Measurements from ENCODE around the gene PISD. TPM values are rescaled to one million over a fixed set of nuclear protein-coding genes. Genes with fewer than 3 reads are reported as not detected.

The PISD gene
- total and polyA plus RNA-seq, 2 of the 8 experiments (the other 6 are each of a cell fraction or from before 2014, with no cell fraction given) = 47.8 to 48.2 TPM

GRCh38 chr22:31646186-31647019 lies 15.6 kb downstream of the PISD start:
- H3K9ac ChIP-seq (replicated peaks in 1 of 4; ENCODE audit: extremely low read depth in 1 of 4, low read depth in 3 of 4, low read length in 3 of 4) = no peak overlapping the region
- 91% methylated on average over 6 of the region's 6 CpGs; no CpG with 5 or more reads in 1 of the 2 experiments for WGBS, 2 experiments (ENCODE audit: extremely low coverage in 1 of 2, insufficient coverage in 1 of 2, insufficient read length in 1 of 2, insufficient replicate concordance in 2 of 2, low coverage in 1 of 2, low lambda C conversion rate in 2 of 2, missing lambda C conversion rate in 1 of 2)
- POLR2A ChIA-PET (ENCODE audit: partially characterized antibody) = interaction anchor here (1.3 kb wide), 1 partner anchor 15 kb away, joined by 4 read pairs; the partner anchor contains the start of gene PISD

More at GRCh38 chr22:31646186-31647019, 15.6 kb downstream of the PISD start:
- Histone ChIP-seq H3K4ac (replicated peaks; ENCODE audit: insufficient read length, low read depth, low read length) (no peak overlapping the region), H2AFZ (ENCODE audit: low read length) (no peak overlapping the region), H2BK5ac (ENCODE audit: low read depth, low read length) (no peak overlapping the region), H2BK15ac (ENCODE audit: low read length) (no peak overlapping the region), H4K91ac (replicated peaks; ENCODE audit: insufficient read length, low read length) (no peak overlapping the region), H2BK120ac (replicated peaks; ENCODE audit: low read depth, low read length) (no peak overlapping the region), H3K23me2 (ENCODE audit: low read depth, low read length) (no peaks in the 10 kb centered on the region), H3K4me1 (replicated peaks in 1 of 4; ENCODE audit: control insufficient read depth in 3 of 4, insufficient read depth in 4 of 4, low read length in 3 of 4) (peaks cover 0 to 10% (median 4%) of the 10 kb centered on the region in 4 experiments; a peak in 4 of 7 replicates), H3K36me3 (ENCODE audit: control insufficient read depth in 2 of 4, insufficient read depth in 4 of 4, low read length in 3 of 4) (peaks cover 3 to 25% (median 5%) of the 10 kb centered on the region in 4 experiments; a peak in 5 of 8 replicates), H4K20me1 (replicated peaks in 1 of 2; ENCODE audit: control insufficient read depth in 1 of 2, insufficient read depth in 2 of 2, low read length in 2 of 2) (peaks cover 0 to 11% of the 10 kb centered on the region in 2 experiments), H3K4me2 (ENCODE audit: insufficient read depth in 1 of 2, low read depth in 2 of 2, low read length in 2 of 2) (no peak overlapping the region; a peak in 1 of 4 replicates), H4K5ac (ENCODE audit: insufficient read length, low read depth, low read length) (no peak overlapping the region), H3K9me3 (ENCODE audit: insufficient read depth in 2 of 2, low read depth in 1 of 2, low read length in 1 of 2) (no peaks in the 10 kb centered on the region), H3K79me1 (ENCODE audit: low read depth, low read length) (peaks cover 4% of the 10 kb centered on the region; the same call in 1 of the 2 replicates), H3K27me3 (replicated peaks in 1 of 4; ENCODE audit: control insufficient read depth in 3 of 4, extremely low read depth in 1 of 4, insufficient read depth in 3 of 4, low read length in 3 of 4) (no peaks in the 10 kb centered on the region), H3K79me2 (ENCODE audit: control insufficient read depth in 1 of 2, insufficient read depth in 2 of 2, low read length in 2 of 2) (peaks cover 0 to 23% of the 10 kb centered on the region in 2 experiments; a peak in 2 of 4 replicates), H3K27ac (ENCODE audit: low read depth, low read length) (no peak overlapping the region), H2BK20ac (ENCODE audit: low read length) (no peak overlapping the region), H2AK5ac (ENCODE audit: low read depth, low read length) (no peak overlapping the region), H3K56ac (replicated peaks; ENCODE audit: insufficient read length, low read depth, low read length) (no peak overlapping the region), H3K14ac (ENCODE audit: insufficient read length) (no peak overlapping the region), H2BK12ac (ENCODE audit: low read depth, low read length) (no peak overlapping the region), H3K4me3 (ENCODE audit: extremely low read depth in 1 of 4, insufficient read depth in 2 of 4, low read depth in 3 of 4, low read length in 4 of 4) (no peak overlapping the region), H3K18ac (ENCODE audit: extremely low read depth, low read length) (no peak overlapping the region), H3K23ac (ENCODE audit: insufficient read length) (no peak overlapping the region), H4K8ac (ENCODE audit: extremely low read depth, insufficient read depth, low read length) (no peak overlapping the region)
- no peak for TF ChIP-seq PHF8 (conservative IDR thresholded peaks at IDR 0.05; ENCODE audit: low read depth, low read length)
- CTCF ChIA-PET (ENCODE audit: partially characterized antibody) = interaction anchor here (1.0 to 1.2 kb wide), 3 partner anchors 8 to 89 kb away, joined by 3 to 4 read pairs (median 3); no protein-coding TSS in a partner anchor
- no peak for FAIRE-seq
- no peak for DNase-seq (ENCODE audit: low read depth in 1 of 2, low spot score in 2 of 2)

Data from H1 (cell line).